NCI-H69 (cell line): Measurements from ENCODE around the gene KRTCAP2.
"Not testable (repeated sequence)": the region's sequence is repeated elsewhere in the genome, so short reads cannot be mapped to it uniquely, and the experiment has no call there.

Experiments
- DNase-seq: peaks from one replicate; lab custom pipeline; 2025; lab: John Stamatoyannopoulos, UW

KRTCAP2 gene

DNA sequence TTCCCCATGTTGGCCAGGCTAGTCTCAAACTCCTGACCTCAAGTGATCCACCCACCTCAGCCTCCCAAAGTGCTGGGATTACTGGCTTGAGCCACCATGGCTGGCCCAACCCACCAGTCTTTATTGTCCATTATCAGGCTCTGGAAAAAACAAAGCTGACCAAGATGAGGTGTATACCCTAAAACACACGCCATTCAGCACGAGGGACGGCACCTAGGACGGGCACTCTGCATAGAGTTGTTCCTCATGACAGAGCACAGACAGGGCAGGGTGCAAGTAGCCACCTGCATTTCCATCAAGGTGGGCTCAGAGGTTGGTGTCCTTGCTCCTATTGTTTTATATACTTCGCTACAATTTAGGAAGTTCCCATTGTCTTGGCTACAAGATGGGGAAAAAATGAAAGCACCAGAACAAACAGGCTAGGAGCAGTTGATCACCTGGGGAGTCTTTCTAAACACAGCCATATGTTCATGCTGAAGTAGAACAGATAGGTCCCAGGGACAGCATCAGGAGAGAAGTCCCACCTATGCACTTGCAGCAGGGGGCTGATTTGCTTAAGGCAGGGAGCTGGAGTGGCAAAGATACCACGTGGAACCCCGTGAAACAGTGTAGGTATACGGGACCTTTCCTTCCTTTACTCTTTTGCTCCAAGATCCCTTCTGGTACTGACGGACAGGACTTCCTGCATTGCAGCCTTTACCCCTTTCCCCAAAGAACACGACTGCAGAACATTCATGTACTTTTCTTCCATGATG lies 4.5 kb downstream of the KRTCAP2 start:
- DNase-seq = peak; percentile 62

DNA sequence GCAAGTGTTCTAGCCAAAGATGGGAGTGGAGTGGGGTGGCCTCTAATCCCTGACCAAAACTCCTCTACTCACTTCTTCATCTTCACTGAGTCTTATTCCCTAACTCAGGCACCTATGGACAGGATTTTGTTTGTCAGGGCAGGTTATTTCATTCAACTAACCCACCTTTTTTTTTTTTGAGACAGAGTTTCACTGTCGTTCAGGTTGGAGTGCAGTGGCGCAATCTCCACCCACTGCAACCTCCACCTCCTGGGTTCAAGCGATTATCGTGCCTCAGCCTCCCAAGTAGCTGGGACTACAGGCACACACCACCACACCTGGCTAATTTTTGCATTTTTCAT lies 5.0 kb downstream of the KRTCAP2 start:
- not testable (repeated sequence) for DNase-seq

DNA sequence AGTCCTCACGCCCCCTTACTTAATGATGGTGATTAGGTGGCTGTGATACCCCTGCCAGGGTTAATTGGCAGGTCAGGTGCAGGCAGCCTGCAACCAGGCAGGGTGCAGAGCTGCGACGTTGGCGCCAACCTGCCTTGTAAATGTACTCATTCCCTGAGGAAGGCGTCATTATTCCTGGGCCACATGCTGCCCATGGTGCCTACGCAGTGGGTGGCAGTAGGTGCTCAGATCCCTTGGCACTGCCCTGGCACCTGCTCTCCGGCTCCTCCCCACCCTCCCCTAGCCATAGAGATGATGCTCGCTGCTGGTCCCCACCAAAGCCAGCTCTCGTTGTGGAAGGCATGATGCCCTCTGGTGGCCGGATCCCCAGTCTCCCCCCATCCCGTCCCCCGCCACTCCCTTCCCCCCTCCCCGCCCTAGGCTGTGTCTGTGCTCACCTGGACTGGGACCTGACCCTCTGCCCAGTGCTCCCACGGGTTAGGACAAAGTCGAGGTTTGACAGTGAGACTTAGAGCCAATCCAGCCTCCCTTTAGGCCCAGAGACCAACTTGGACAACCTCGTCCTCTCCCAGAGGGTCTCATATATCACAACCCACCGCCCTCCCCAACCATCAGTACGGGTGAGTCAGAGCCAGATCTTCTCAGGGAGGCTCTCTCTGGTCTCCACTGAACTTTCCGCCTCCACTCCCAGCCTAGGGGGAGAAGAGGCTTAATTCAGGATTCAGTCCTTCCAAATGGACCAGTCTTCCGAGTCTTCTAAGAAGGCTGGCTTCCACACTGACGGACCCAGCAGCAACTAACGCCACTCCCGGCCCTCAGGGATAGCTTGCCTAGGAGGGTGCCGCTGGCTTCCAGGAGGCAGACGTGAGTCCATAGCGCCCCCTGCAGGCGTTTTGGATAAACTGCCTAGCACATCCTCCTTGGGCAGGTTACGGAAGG lies 5.7 kb downstream of the KRTCAP2 start:
- peak; percentile 99 for DNase-seq

DNA sequence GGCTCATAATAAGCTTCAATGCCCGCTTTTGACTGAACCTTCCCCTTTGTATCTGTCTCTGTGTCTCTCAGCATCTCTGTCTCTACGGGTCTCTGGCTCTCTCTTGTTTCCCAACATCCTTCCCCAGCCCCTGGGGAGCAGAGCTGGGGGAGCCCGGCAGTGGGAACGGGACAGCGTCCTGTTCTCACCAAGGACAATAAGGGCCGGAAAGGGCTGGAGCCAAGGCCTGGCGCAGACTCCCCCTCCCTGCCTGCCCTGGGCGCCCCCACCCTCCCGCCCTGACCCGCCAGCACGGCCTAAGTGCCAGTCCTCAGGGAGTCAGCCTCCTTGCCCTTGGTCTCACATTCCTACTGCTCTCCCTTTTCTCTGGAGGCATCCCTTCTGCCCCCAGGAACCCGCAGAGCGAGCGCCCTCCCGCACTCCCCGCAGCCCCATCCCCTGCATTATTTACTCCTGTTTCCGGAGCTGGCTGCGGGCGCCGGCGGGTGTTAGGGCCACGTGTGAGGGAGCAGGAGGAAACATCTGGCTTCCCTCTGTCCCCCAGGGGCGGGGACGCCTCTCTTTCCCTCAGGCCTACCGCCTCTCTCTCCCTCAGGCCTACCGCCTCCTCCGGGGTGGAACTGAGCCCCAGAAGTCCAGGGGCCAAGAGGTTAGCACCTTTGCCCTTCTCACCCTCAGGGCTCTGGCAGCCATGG lies 6.5 kb downstream of the KRTCAP2 start:
- DNase-seq = peak; percentile 97

DNA sequence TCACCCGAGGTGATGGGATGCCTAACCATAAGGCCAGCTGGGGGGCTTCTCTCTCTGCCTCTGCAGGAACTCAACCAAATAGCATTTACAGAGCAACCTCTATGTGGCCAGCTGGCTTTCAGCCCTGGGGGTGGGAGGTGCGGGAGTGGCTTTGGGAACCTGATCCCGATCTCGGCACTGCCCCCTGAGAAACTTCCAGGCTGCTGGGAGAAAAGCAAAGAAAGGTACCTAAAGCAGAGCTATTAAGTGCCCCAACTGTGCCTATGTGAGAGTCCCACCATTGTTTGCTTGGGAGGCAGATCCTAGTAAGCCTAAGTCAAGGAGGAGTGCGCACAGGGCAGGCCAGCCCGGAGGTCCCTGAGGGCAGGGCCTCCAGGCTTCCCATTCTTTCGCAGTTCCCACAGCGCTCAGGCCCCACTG lies 7.0 kb downstream of the KRTCAP2 start:
- DNase-seq = peak; percentile 49

DNA sequence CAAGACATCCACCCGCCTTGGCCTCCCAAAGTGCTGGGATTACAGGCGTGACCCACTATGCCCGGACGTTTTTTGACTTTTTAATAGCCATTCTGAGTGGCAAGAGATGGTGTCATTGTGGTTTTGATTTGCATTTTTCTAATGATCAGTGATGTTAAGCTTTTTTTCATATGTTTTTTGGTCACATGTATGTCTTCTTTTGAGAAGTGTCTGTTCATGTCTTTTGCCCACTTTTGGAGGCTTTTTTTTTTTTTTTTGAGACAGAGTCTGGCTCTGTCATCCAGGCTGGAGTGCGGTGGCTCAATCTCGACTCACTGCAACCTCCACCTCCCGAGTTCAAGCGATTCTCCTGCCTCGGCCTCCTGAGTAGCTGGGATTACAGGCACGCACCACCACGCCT lies 8.5 kb downstream of the KRTCAP2 start:
- DNase-seq = not testable (repeated sequence)

DNA sequence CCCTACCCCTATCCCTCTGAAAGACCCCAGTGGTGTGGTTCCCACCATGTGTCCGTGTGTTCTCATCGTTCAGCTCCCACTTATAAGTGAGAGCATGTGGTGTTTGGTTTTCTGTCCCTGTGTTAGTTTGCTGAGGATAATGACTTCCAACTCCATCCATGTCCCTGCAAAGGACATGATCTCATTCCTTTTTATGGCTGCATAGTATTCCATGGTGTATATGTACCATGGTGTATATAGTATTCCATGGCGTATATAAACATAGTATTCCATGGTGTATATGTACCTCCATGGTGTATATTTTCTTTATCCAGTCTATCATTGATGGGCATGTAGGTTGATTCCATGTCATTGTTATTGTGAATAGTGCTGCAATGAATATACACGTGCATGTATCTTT lies 9.3 kb downstream of the KRTCAP2 start:
- DNase-seq = not testable (repeated sequence)

DNA sequence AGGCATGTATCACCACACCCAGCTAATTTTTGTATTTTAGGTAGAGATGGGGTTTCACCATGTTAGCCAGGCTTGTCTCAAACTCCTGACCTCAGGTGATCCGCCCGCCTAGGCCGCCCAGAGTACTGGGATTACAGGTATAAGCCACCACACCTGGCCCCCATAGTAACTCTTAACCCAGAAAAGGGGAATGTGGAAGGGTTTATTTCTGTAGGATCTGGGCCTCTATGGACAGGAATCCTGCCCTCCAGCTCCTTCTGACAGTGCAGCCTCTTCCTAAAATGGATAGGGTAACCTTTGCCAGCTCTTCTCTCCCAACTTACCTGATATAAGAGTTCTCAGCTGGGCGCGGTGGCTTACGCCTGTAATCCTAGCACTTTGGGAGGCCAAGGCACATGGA lies 10.5 kb downstream of the KRTCAP2 start:
- DNase-seq = not testable (repeated sequence)

DNA sequence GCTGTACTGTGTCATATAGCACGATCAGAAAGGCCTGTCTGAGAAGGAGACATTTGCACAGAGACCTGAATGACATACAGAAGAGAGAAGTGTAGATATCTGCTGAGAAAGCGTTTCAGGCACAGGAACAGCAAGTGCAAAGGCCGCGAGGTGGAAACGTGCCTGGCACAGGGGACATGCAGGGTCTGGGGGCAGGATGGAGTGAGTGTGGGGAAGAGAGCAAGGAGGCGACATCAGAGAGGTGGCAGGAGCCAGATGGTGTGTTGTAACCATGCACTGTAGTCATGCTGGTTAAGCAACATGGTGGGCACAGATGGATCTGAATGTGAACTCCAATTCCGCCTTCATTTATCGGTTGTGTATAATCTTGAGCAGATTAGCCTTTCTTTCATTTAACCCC lies 13.0 kb downstream of the KRTCAP2 start:
- no peak for DNase-seq

DNA sequence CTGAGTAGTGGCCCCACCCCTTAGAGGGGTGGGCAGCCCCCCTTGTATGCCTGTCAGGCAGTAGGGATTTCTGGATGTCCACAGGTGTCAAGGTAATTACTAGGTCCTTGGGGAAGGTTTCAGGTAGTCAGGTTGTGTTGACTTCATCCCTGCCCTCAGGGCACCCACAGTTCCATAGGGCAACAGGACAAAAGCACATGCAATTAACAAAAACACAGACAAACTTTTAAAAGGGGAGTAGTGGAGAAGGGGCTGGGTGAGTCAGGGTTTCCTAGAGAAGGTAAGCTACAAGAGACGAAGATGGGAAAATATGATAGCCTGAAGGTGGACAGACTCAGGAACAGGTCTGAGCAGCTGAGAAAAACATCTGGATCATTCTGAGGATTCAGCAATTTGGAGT lies 14.1 kb downstream of the KRTCAP2 start:
- DNase-seq = peak; percentile 90

DNA sequence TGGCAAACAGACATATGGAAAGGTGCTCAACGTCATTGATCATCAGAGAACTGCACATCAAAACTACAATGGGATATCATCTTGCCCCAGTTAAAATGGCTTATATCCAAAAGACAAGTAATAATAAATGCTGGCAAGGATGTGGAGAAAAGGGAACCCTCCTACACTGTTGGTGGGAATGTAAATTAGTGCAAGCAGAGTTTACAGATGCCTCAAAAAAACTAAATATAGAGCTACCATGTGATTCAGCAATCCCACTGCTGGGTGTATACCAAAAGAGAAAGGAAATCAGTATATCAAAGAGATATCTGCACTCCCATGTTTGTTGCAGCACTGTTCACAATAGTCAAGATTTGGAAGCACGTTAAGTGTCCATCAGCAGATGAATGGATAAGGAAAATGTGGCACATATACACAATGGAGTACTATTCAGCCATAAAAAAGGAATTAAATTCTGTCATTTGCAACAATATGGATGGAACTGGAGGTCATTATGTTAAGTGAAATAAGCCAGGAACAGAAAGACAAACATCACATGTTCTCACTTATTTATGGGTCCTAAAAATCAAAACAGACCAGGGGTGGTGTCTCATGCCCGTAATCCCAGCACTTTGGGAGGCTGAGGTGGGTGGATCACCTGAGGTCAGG lies 17.0 kb downstream of the KRTCAP2 start:
- not testable (repeated sequence) for DNase-seq

DNA sequence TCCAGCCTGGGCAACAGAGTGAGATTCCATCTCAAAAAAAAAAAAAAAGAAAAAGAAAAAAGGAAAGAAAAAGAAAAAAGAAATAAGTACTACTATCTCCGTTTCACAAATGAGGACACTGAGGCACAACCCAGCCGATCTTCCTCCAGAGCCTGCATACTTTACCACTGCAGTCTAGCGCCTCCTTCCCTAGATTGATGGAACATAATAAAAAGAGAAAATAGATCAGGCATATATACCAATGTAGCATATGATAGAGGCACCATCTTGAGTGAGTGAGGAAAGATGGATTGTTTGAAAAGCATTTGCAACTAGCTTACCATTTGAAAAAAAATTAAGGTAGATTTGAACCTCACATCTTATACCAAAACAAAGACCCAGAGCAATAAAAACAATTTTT lies 27.6 kb downstream of the KRTCAP2 start:
- DNase-seq = no peak

DNA sequence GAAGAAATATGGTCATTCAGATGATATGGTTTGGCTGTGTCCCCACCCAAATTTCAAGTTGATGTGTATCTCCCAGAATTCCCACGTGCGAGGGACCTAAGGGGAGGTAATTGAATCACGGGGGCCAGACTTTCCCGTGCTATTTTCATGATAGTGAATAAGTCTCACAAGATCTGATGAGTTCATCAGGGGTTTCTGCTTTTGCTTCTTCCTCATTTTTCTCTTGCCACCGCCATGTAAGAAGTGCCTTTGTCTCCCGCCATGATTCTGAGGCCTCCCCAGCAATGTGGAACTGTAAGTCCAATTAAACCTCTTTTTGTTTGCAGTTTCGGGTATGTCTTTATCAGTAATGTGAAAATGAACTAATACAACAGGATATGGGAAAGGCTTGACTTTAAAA lies 31.4 kb downstream of the KRTCAP2 start:
- no peak for DNase-seq

DNA sequence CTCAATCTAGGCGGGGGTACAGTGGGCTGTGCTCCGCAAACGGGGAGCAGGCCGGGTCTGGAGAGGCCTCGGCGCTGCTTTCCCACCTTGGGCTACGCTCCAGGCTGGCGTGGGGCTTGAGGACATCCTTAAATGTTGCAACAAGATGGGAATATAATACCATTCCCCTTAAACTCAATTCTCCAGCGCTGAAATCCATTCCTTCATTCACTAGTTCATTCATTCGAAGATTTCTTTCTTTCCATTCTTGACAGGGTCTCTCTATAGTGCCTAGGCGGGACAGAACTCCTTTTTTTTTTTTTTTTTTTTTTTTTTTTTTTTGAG lies 32.5 kb downstream of the KRTCAP2 start:
- no peak for DNase-seq

DNA sequence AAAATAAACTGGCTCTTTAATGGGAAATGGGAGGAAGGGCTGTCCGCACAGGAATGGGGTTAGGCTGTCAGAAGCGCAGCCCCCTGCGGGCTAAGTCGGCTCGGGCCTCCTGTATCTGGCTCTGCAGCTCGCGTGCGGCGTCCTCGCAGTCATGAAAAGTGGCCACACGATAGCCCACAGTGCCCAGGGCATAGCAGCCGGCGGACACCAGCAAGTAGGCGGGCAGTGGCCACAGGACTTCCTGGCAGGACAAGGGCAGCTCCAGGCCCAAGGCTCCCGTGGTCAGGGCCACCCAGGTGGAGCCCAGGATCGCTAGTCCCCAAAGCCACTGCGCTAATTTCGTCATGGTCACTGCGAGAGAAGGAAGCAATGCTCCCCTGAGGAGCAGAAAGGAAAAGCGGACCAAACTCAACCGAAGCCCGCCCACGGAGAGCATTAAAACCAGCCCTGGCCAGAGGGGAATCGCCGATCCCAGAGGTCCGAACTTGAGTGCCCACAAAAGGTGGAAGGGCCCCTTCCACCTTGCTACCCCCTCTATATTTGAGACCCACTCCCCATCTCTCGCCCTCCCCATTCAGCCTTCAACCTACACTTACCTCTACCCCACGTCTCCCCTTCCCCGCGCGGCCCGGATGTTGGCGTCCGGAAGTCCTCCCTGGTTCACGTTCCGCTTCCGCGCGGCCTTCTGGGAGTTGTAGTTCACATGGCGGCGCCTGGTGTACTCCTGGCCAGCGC lies 33.0 kb downstream of the KRTCAP2 start, which contains the start of gene DPM3:
TSS of gene DPM3 (minus strand) at position 637 of the 735 bp plus-strand sequence. CDS start at position 346, 291 bp downstream.
- DNase-seq = peak; percentile 94

DNA sequence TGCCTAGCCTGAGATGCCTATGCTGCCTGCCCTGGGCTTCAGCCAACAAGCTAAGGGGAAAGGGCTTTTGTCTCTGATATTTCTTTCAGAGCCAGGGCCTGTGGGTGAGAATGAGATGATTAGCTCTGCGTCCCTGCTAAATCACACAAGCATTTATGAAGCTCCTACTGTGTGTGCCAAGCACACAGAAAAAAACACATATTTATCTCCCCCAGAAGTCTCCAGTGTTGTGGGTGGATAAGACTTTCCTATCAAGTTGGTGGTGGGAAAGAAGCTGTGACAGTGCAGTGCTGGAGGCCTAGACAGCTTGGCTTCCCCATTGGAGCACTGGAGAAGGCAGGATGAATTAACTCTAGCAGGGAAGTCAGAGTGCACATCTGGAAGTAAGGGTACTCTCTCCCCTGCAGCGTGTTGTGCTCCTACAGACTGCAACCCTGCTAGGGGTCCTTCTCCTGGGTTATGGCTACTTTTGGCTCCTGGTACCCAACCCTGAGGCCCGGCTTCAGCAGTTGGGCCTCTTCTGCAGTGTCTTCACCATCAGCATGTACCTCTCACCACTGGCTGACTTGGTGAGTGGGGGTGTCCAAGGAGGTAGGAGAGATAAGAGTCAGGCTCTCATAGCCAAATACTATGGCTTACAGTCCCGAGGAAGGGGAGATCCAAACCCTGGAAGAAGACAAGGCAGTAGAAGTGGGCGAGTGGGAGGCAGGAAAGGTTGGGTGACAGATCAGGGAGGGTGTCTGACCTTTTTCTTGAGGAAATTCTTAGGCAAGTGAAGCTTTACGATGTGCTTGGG lies 35.8 kb downstream of the KRTCAP2 start:
- no peak for DNase-seq

DNA sequence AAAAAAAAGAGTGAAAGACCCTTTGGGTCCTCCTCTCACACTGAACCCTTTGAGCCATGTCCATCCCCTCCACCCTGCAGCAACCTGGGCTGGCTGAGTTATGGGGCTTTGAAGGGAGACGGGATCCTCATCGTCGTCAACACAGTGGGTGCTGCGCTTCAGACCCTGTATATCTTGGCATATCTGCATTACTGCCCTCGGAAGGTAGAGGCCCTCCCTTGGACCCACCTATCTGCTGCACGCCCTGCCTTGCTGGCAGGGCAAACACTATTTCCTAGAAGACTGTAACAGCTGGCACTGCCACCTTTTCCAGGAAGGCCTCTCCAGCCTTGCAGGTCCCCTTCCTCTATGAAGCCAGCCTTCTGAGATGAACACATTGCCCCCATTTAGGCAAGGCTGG lies 36.4 kb downstream of the KRTCAP2 start:
- peak; percentile 29 for DNase-seq

DNA sequence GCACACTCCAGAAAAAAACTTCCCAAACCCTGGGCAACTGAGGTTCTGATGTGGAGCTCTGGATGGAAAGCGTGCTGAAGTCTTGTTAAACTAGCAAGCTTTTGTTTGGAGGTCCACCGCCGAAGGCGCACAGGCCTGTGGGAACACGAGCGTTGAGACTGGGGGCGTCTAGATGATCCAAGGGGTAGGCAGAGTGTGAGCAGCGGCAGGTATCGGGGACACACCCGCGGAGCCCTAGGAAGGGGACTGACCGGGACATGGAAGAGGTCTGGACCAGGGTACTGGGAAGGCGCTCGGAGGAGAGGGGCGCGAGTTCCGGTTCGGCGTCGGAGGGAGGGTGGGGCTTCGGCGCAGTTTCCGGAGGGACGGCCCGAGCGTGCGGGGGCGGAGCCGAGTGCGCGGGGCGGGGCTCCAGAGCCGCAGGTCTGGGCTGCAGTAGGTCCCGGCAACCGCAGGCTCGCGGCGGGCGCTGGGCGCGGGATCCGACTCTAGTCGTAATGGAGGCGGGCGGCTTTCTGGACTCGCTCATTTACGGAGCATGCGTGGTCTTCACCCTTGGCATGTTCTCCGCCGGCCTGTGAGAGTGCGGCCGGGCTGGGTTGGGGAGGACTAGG lies 37.6 kb downstream of the KRTCAP2 start, which contains the start of gene SLC50A1:
TSS of gene SLC50A1 (plus strand) at position 438 of the 614 bp plus-strand sequence. CDS start at position 498, 60 bp downstream.
- DNase-seq = peak; percentile 97

DNA sequence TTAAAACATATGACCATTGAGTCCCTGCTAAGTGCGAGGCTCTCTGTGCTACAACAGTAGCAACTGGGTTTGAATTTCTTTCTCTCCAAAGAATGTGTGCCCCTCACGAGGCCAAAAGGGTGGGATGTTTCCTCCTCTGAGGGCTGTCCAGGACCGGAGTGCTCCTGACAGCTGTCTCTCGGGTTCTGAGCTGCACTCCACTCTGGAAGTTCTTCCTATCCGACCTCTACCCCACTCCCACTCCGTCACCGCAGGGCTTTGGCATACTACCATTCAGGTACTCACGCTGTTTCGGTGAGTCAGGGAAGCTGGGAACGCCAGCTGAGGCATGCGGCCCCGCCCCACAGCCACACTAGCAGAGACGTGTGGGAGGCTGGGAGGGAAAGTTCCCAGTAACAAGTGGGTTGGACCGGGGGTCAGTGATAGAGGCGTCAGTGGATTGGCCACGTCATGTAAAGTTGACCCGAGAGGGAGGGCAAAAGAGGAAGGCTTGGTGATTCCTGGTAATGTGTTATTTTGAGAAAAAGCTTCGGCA lies 38.2 kb downstream of the KRTCAP2 start:
- DNase-seq = peak; percentile 82

DNA sequence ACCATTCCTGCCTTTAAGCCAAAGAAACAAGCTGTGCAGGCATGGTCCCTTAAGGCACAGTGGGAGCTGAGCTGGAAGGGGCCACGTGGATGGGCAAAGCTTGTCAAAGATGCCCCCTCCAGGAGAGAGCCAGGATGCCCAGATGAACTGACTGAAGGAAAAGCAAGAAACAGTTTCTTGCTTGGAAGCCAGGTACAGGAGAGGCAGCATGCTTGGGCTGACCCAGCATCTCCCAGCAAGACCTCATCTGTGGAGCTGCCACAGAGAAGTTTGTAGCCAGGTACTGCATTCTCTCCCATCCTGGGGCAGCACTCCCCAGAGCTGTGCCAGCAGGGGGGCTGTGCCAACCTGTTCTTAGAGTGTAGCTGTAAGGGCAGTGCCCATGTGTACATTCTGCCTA lies 38.8 kb downstream of the KRTCAP2 start:
- DNase-seq = no peak
